NOMO-1 treated with DMSO at 0.1 percent for 48 hours (cell line): ENCODE data around the gene SLC7A5.
"Not testable (repeated sequence)": the region's sequence is repeated elsewhere in the genome, so short reads cannot be mapped to it uniquely, and the experiment has no call there.

ENCODE experiments used
- DNase-seq: peaks from one replicate; lab custom pipeline; 2025; ENCODE audit not compliant: unreplicated experiment; lab: John Stamatoyannopoulos, UW

Gene SLC7A5

GRCh38 chr16:87889762-87890161 is 20.5 kb upstream of the SLC7A5 start:
- DNase-seq = not testable (repeated sequence)

- DNase-seq = not testable (repeated sequence)
These were observed 19.0 kb upstream of the SLC7A5 start for GRCh38 chr16:87888346-87888745.

GRCh38 chr16:87887931-87888330 is 18.6 kb upstream of the SLC7A5 start:
- peak; percentile 51 for DNase-seq

- not testable (repeated sequence) for DNase-seq
These were observed 16.2 kb upstream of the SLC7A5 start for GRCh38 chr16:87885371-87885967.

- no peak for DNase-seq
These were observed 13.2 kb upstream of the SLC7A5 start for GRCh38 chr16:87882436-87883019.

GRCh38 chr16:87881324-87882200 is 12.3 kb upstream of the SLC7A5 start:
- no peak for DNase-seq

- no peak for DNase-seq
These were observed 10.9 kb upstream of the SLC7A5 start for GRCh38 chr16:87880117-87880696.

- DNase-seq = not testable (repeated sequence)
These were observed 10.2 kb upstream of the SLC7A5 start for GRCh38 chr16:87879411-87880013.

- DNase-seq = no peak
These were observed 9.4 kb upstream of the SLC7A5 start for GRCh38 chr16:87878704-87879103.

GRCh38 chr16:87877942-87878507 is 8.7 kb upstream of the SLC7A5 start:
- DNase-seq = no peak

GRCh38 chr16:87874639-87875427 is 5.5 kb upstream of the SLC7A5 start:
- no peak for DNase-seq

- peak; percentile 61 for DNase-seq
These were observed 1.3 kb upstream of the SLC7A5 start for GRCh38 chr16:87870418-87871291.

GRCh38 chr16:87869879-87870417 is 641 bp upstream of the SLC7A5 start:
- DNase-seq = not testable (repeated sequence)

- DNase-seq = peak; percentile 83
These were observed 865 bp downstream of the SLC7A5 start for GRCh38 chr16:87868254-87869029.

- DNase-seq = not testable (repeated sequence)
These were observed 3.3 kb downstream of the SLC7A5 start for GRCh38 chr16:87865902-87866555.

- DNase-seq = no peak
These were observed 4.8 kb downstream of the SLC7A5 start for GRCh38 chr16:87864331-87864989.

GRCh38 chr16:87863327-87863635 is 6.0 kb downstream of the SLC7A5 start:
- DNase-seq = not testable (repeated sequence)
